ENCODE results near the gene EPPIN.

DNA sequence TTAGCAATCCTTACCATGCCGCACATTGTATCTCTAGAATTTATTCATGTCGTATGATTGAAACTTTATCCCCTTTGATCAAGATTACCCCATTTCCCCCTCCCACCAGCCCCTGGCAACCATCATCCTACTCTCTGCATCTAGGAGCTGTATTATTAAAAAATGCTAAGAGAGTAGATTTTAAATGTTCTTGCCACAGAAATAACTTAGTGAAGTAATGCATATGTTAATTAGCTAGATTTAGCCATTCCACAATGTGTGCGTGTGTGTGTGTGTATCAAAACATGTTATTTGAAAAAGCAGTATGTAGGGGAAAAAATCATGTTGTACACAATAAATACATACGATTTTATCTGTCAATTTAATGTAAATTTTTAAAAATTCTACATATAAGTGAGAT lies 19.9 kb downstream of the EPPIN start:
- TF ChIP-seq CTCF (IDR thresholded peaks at IDR 0.05) (no peak), SIN3A (IDR thresholded peaks at IDR 0.05; ENCODE audit: borderline replicate concordance, insufficient read depth, low read depth, low read length) (no peak)

Data from Panc1 (cell line).